AG09319 (cell line): ENCODE results near the gene PRKG1.

Experiments used
- DNase-seq: peaks from one replicate; pipeline ENCODE4 v3.0.0-alpha.2; 2010; ENCODE audit warnings: low read depth; ENCODE audit errors: extremely low read depth
- CTCF ChIP-seq: IDR thresholded peaks from 2 replicates; pipeline ENCODE4 v1.5.1; 2011; ENCODE audit warnings: low read depth, mild to moderate bottlenecking, inconsistent platforms, low read length, moderate library complexity

Gene PRKG1

GRCh38 chr10:51542853-51543252 is 468.6 kb downstream of the PRKG1 start:
- DNase-seq = no peak
- no peak for TF ChIP-seq CTCF

- TF ChIP-seq CTCF = no peak
Measured at GRCh38 chr10:51544933-51545332, 470.6 kb downstream of the PRKG1 start.

GRCh38 chr10:51547941-51548340 is 473.7 kb downstream of the PRKG1 start:
- TF ChIP-seq CTCF = no peak
- no peak for DNase-seq

More at GRCh38 chr10:51544933-51545332, 470.6 kb downstream of the PRKG1 start:
- DNase-seq = no peak

- no peak for DNase-seq
Measured at GRCh38 chr10:51552879-51553278, 478.6 kb downstream of the PRKG1 start.

GRCh38 chr10:51564896-51565510 is 490.7 kb downstream of the PRKG1 start:
- TF ChIP-seq CTCF = no peak
- DNase-seq = no peak

More at GRCh38 chr10:51552879-51553278, 478.6 kb downstream of the PRKG1 start:
- no peak for TF ChIP-seq CTCF

- DNase-seq = no peak
- no peak for TF ChIP-seq CTCF
Measured at GRCh38 chr10:51567271-51567670, 493.0 kb downstream of the PRKG1 start.

GRCh38 chr10:51569467-51569866 is 495.2 kb downstream of the PRKG1 start:
- TF ChIP-seq CTCF = no peak
- no peak for DNase-seq
